OCI-LY1 (cell line): ENCODE results near the gene SNRNP70.

Experiments
- H2AFZ ChIP-seq: fragments of 200-600 bp; sonication (generic), shearing (Covaris generic); 2 replicates; pipeline ENCODE4 v1.6.0; 2014; ENCODE audit warnings: antibody characterized with exemption, mild to moderate bottlenecking, low read length
- H3F3A ChIP-seq: fragments of 200-600 bp; sonication (generic), shearing (Covaris generic); 2 replicates; pipeline ENCODE4 v1.6.0; 2014; ENCODE audit warnings: mild to moderate bottlenecking, antibody characterized with exemption, low read length, moderate library complexity; ENCODE audit not compliant: insufficient read depth
- H3K27ac ChIP-seq: fragments of 200-600 bp; sonication (generic); 2 replicates; pipeline ENCODE4 v1.5.1; 2014; ENCODE audit warnings: low read length, mixed run types, mild to moderate bottlenecking, low read depth; ENCODE audit not compliant: poor library complexity, severe bottlenecking
- H3K27me3 ChIP-seq: fragments of 200-600 bp; sonication (generic); 2 replicates; pipeline ENCODE4 v1.6.0; 2014; ENCODE audit warnings: antibody characterized with exemption, mild to moderate bottlenecking, low read length, moderate library complexity; ENCODE audit not compliant: insufficient read depth
- H3K36me3 ChIP-seq: fragments of 200-600 bp; sonication (generic); 2 replicates; pipeline ENCODE4 v1.6.1; 2014; ENCODE audit warnings: mild to moderate bottlenecking, antibody characterized with exemption, low read length, moderate library complexity, mixed read lengths; ENCODE audit not compliant: insufficient read depth
- H3K4me1 ChIP-seq: fragments of 200-600 bp; sonication (generic); 2 replicates; pipeline ENCODE4 v1.5.1; 2014; ENCODE audit warnings: mild to moderate bottlenecking, low read length, moderate library complexity; ENCODE audit not compliant: insufficient read depth, severe bottlenecking
- H3K4me2 ChIP-seq: fragments of 200-600 bp; sonication (generic), shearing (Covaris generic); 2 replicates; pipeline ENCODE4 v1.6.1; 2014; ENCODE audit warnings: low read length
- H3K4me3 ChIP-seq: fragments of 200-600 bp; sonication (generic); 2 replicates; pipeline ENCODE4 v1.5.1; 2014; ENCODE audit warnings: low read length, low read depth, mild to moderate bottlenecking, mixed read lengths; ENCODE audit not compliant: poor library complexity, severe bottlenecking
- H3K79me2 ChIP-seq: fragments of 200-600 bp; shearing (Covaris generic); 2 replicates; pipeline ENCODE4 v1.6.1; 2016; ENCODE audit warnings: mixed run types, low read length, mixed read lengths; ENCODE audit not compliant: insufficient read depth
- H3K9ac ChIP-seq: fragments of 200-600 bp; sonication (generic), shearing (Covaris generic); 2 replicates; pipeline ENCODE4 v1.6.1; 2014; ENCODE audit warnings: mild to moderate bottlenecking, low read length, mixed read lengths
- H3K9me2 ChIP-seq: fragments of 200-600 bp; sonication (generic), shearing (Covaris generic); 2 replicates; pipeline ENCODE4 v1.6.1; 2014; ENCODE audit warnings: low read depth, mild to moderate bottlenecking, low read length, mixed read lengths
- H3K9me3 ChIP-seq: fragments of 200-600 bp; shearing (Covaris generic); 2 replicates; pipeline ENCODE4 v1.6.1; 2014; ENCODE audit warnings: low read length, mixed read lengths
- H4K20me1 ChIP-seq: fragments of 200-600 bp; sonication (generic), shearing (Covaris generic); 2 replicates; pipeline ENCODE4 v1.6.0; 2016; ENCODE audit warnings: mild to moderate bottlenecking, low read length; ENCODE audit not compliant: insufficient read depth
- CTCF ChIP-seq: fragments of 200-600 bp; sonication (generic), shearing (Covaris generic); IDR thresholded peaks from 2 replicates; pipeline ENCODE4 v1.5.1; 2017; ENCODE audit warnings: mild to moderate bottlenecking, antibody characterized with exemption, low read length, moderate library complexity, mixed read lengths
- EZH2 ChIP-seq: fragments of 200-600 bp; sonication (generic), shearing (Covaris generic); IDR thresholded peaks from 2 replicates; pipeline ENCODE4 v1.8.0; 2017; ENCODE audit warnings: borderline replicate concordance, mixed run types, mild to moderate bottlenecking, antibody characterized with exemption, low read length, moderate library complexity, mixed read lengths

SNRNP70 gene

GRCh38 chr19:49091391-49092038 lies 6.3 kb downstream of the SNRNP70 start:
- Histone ChIP-seq H3K36me3 (peaks cover 92% of the 10 kb centered on the region), H3K27ac (no peak overlapping the region), H3K9me3 (no peaks in the 10 kb centered on the region), H3K9me2 (no peaks in the 10 kb centered on the region), H3K4me1 (peaks cover 14% of the 10 kb centered on the region), H3K79me2 (peaks cover 29% of the 10 kb centered on the region), H3K4me2 (no peak overlapping the region), H3K4me3 (no peak overlapping the region), H3K27me3 (no peaks in the 10 kb centered on the region), H3F3A (no peaks in the 10 kb centered on the region), H2AFZ (no peak overlapping the region), H3K9ac (no peak overlapping the region), H4K20me1 (0 out of 2 replicates have a peak, but pooled peaks cover 4% of the 10 kb centered on the region)
- TF ChIP-seq CTCF = no peak
- TF ChIP-seq EZH2 = no peak

GRCh38 chr19:49092686-49093085 lies 7.4 kb downstream of the SNRNP70 start:
- H3K36me3 ChIP-seq = peaks cover 92% of the 10 kb centered on the region

GRCh38 chr19:49094505-49095482 lies 9.5 kb downstream of the SNRNP70 start:
- Histone ChIP-seq H2AFZ (no peak overlapping the region), H3K9me3 (no peaks in the 10 kb centered on the region), H3K36me3 (peaks cover 97% of the 10 kb centered on the region), H4K20me1 (0 out of 2 replicates have a peak, but pooled peaks cover 2% of the 10 kb centered on the region), H3F3A (peaks cover 3% of the 10 kb centered on the region), H3K4me2 (no peak overlapping the region), H3K4me1 (no peaks in the 10 kb centered on the region), H3K9ac (no peak overlapping the region), H3K79me2 (peaks cover 5% of the 10 kb centered on the region; the same call in 1 of the 2 replicates), H3K4me3 (no peak overlapping the region), H3K9me2 (no peaks in the 10 kb centered on the region), H3K27ac (no peak overlapping the region), H3K27me3 (no peaks in the 10 kb centered on the region)
- no peak for TF ChIP-seq CTCF
- TF ChIP-seq EZH2 = no peak

More at GRCh38 chr19:49092686-49093085, 7.4 kb downstream of the SNRNP70 start:
- Histone ChIP-seq H3K27me3 (no peaks in the 10 kb centered on the region), H3K9me2 (no peaks in the 10 kb centered on the region), H3K4me2 (no peak overlapping the region), H3K79me2 (peaks cover 17% of the 10 kb centered on the region), H3K4me3 (no peak overlapping the region), H3F3A (peaks cover 3% of the 10 kb centered on the region), H4K20me1 (0 out of 2 replicates have a peak, but pooled peaks cover 4% of the 10 kb centered on the region), H2AFZ (no peak overlapping the region), H3K4me1 (peaks cover 2% of the 10 kb centered on the region), H3K9me3 (no peaks in the 10 kb centered on the region), H3K27ac (no peak overlapping the region), H3K9ac (no peak overlapping the region)
- no peak for TF ChIP-seq EZH2
- TF ChIP-seq CTCF = no peak
